Panc1 (cell line): ENCODE results near the gene COP1.

Experiments
- POLR2AphosphoS5 ChIP-seq: IDR thresholded peaks from 2 replicates; pipeline ENCODE4 v1.6.1; 2012; ENCODE audit warnings: mild to moderate bottlenecking, low read depth, low read length, moderate library complexity
- TF ChIP-seq, protein P1 (sequence below): fragments of 450-650 bp; IDR thresholded peaks from 2 replicates; pipeline ENCODE4 v1.5.1; 2017; ENCODE audit warnings: mild to moderate bottlenecking

DNA sequence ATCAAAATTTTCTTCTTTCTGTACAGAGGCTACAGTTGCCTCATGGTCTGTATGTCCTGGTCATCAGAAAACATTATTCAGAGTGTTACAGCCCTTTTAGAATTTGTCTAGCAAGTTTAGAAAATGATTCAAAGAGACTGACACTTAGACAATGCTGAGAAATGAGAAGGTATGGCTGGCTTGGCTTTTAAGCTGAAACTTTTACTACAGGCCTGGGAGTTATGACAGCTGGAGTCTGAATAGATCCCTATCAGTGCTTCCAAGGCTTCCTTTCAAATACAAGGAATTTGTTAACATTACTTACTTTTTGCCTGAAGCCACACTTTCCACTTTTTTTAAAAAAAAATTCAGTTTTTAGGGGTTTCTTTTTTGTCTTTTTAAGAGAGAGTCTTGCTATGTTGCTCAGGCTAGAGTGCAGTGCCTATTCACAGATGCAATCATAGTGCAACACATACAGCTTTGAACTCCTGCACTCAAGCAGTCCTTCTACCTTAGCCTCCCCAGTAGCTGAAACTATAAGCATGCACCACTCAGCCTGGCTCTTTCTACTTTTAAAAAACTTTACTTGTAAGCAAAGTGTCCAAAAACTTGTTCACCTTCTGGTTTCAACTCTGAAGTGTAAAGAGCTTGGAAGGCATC is 10.5 kb upstream of the COP1 start:
- TF ChIP-seq, protein P1, sequence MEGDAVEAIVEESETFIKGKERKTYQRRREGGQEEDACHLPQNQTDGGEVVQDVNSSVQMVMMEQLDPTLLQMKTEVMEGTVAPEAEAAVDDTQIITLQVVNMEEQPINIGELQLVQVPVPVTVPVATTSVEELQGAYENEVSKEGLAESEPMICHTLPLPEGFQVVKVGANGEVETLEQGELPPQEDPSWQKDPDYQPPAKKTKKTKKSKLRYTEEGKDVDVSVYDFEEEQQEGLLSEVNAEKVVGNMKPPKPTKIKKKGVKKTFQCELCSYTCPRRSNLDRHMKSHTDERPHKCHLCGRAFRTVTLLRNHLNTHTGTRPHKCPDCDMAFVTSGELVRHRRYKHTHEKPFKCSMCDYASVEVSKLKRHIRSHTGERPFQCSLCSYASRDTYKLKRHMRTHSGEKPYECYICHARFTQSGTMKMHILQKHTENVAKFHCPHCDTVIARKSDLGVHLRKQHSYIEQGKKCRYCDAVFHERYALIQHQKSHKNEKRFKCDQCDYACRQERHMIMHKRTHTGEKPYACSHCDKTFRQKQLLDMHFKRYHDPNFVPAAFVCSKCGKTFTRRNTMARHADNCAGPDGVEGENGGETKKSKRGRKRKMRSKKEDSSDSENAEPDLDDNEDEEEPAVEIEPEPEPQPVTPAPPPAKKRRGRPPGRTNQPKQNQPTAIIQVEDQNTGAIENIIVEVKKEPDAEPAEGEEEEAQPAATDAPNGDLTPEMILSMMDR, result no peak
- no peak for TF ChIP-seq POLR2AphosphoS5
